Measurements from ENCODE around the gene DNAH2. TPM values are rescaled to one million over a fixed set of nuclear protein-coding genes. Genes with fewer than 3 reads are reported as not detected.

The DNAH2 gene
- total RNA-seq, 1 experiment from 2014 or later = 0.15 TPM

GRCh38 chr17:7859028-7859427 is 141.5 kb downstream of the DNAH2 start:
- Histone ChIP-seq H3K23me2 (ENCODE audit: insufficient read length, low read depth, low read length, poor library complexity, severe bottlenecking) (peaks cover 29% of the 10 kb centered on the region), H3K4me2 (ENCODE audit: insufficient read depth, insufficient read length, low read length) (peak overlapping the region; percentile 97), H3K56ac (ENCODE audit: insufficient read length, low read depth, low read length) (no peak overlapping the region), H3K9me3 (ENCODE audit: control insufficient read depth, low read depth, low read length) (no peaks in the 10 kb centered on the region), H4K20me1 (ENCODE audit: control insufficient read depth, insufficient read depth, insufficient read length) (no peaks in the 10 kb centered on the region), H3K79me2 (ENCODE audit: insufficient read depth, low read length) (no peaks in the 10 kb centered on the region), H3K4ac (ENCODE audit: low read depth, low read length) (no peak overlapping the region), H3K14ac (ENCODE audit: insufficient read depth, low read length) (no peak overlapping the region), H3K27me3 (ENCODE audit: insufficient read depth, low read length) (peaks cover 15% of the 10 kb centered on the region; the same call in 1 of the 2 replicates), H3K4me1 (ENCODE audit: insufficient read depth, low read length) (no peaks in the 10 kb centered on the region; the same call in 1 of the 2 replicates), H3K18ac (ENCODE audit: insufficient read length, low read depth, low read length) (no peak overlapping the region), H3K27ac (ENCODE audit: insufficient read length, low read depth, low read length) (no peak overlapping the region), H3K9ac (ENCODE audit: extremely low read depth, insufficient read length, low read length) (peak overlapping the region; percentile 40), H2BK20ac (ENCODE audit: low read depth, low read length, poor library complexity, severe bottlenecking) (no peak overlapping the region), H2BK5ac (ENCODE audit: insufficient read length, low read length) (no peak overlapping the region), H3K79me1 (ENCODE audit: insufficient read depth, low read depth, low read length, poor library complexity, severe bottlenecking) (no peaks in the 10 kb centered on the region), H2BK12ac (ENCODE audit: insufficient read length, low read depth, low read length) (no peak overlapping the region), H2AK5ac (ENCODE audit: insufficient read length, low read length) (no peak overlapping the region), H4K8ac (replicated peaks; ENCODE audit: insufficient read length, low read depth, low read length) (no peak overlapping the region), H2BK120ac (ENCODE audit: low read depth, low read length, poor library complexity, severe bottlenecking) (no peak overlapping the region), H2BK15ac (ENCODE audit: low read depth, low read length) (no peak overlapping the region), H3K23ac (ENCODE audit: insufficient read length, low read depth, low read length) (no peak overlapping the region), H4K5ac (ENCODE audit: insufficient read length, low read depth, low read length) (no peak overlapping the region), H4K91ac (ENCODE audit: insufficient read length, low read depth, low read length) (no peak overlapping the region), H2AFZ (ENCODE audit: low read length) (no peak overlapping the region), H3T11ph (ENCODE audit: low read length) (no peak overlapping the region)
- 0 out of 5 replicates have a peak, but pooled peaks cover 0 to 3% of the 10 kb centered on the region in 2 experiments for H3K9me3 Mint-ChIP-seq
- TF ChIP-seq CTCF (conservative IDR thresholded peaks at IDR 0.05) = no peak
- no peak overlapping the region for H3K4me3 Mint-ChIP-seq
- H3K27ac Mint-ChIP-seq = peak overlapping the region in 1 of 3 experiments; percentile 44; a peak in 2 of 7 replicates
- no peak for DNase-seq
- peaks cover 0 to 21% (median 5%) of the 10 kb centered on the region in 3 experiments; a peak in 3 of 7 replicates for H3K36me3 Mint-ChIP-seq (ENCODE audit: insufficient read depth in 1 of 3, low read depth in 3 of 3)
- WGBS (ENCODE audit: extremely low coverage, insufficient read length, low lambda C conversion rate) = no CpG with 5 or more reads among the region's 8 CpGs
- peaks cover 18 to 21% of the 10 kb centered on the region in 2 experiments for H3K4me1 Mint-ChIP-seq
- H3K27me3 Mint-ChIP-seq (ENCODE audit: low read depth) = peaks cover 5% of the 10 kb centered on the region
